EH (cell line): ENCODE data around the gene ANO8.

Experiments used
- DNase-seq: peaks from one replicate; pipeline ENCODE4 v3.0.0-alpha.2; 2015; ENCODE audit warnings: low read depth

The ANO8 gene

GRCh38 chr19:17328517-17329365, 5.9 kb downstream of the ANO8 start:
- no peak for DNase-seq

DNA sequence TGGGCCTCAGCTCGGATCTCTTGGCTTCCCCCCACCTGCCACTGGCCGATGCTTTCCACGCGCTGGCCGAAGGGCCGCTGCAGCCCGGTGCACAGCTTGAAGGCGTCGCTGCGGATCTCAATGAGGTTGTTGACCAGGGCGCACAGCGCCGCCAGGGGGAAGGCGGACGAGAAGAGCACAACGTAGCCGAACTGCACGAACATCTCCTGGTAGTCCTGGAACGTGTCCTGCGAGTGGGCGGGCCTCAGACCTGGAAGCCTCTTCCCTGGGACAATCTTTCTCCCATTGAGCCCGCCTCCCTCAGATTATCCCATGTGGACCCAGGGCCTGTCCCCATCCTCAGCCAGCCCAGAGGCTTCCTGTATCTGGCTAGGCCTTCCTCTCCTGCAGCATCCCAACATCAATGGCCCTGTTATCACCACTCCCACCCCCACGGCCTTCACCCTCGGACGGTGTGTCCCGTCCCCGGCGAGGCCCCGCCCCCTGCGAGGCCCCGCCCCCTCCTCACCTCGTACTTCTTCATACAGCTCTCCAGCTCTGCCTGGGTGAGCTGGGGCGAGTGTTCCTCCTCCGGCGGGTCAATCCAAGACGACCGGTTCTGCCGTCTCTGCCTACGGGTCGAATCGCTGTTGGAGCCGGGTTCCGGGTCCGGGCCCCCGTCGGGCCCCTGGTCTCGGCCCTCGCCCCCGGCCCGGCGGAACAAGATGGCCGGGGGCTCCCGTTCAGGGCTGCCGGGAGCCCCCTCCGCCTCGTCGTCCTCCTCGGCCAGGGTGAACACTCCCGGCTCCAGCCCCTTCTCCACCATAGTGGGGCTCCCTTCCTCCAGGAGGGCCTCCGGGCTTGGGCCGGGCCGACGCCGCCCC, 6.8 kb downstream of the ANO8 start:
- no peak for DNase-seq

GRCh38 chr19:17327068-17327653, 7.5 kb downstream of the ANO8 start:
- DNase-seq = no peak

DNA sequence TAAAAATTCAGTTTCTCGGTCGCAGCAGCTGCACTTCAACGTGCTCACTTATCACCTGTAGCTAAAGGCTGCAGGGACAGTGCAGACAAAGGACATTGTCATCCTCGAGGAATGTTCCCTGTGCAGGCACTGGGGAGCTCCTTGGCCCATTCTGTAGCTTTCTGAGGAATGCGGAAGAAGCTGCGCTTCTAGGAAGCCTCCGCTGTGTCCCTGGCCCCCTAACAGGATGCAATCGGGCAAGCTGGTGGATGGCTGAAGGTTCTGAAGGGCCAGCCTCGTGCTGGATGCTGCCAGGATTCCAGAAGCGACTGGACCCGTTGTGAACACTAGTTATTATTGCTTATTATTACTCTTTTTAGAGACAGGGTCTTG, 8.1 kb downstream of the ANO8 start:
- DNase-seq = no peak

- DNase-seq = no peak
These were observed 8.6 kb downstream of the ANO8 start for GRCh38 chr19:17325881-17326594.

GRCh38 chr19:17325133-17325532, 9.5 kb downstream of the ANO8 start:
- DNase-seq = no peak

DNA sequence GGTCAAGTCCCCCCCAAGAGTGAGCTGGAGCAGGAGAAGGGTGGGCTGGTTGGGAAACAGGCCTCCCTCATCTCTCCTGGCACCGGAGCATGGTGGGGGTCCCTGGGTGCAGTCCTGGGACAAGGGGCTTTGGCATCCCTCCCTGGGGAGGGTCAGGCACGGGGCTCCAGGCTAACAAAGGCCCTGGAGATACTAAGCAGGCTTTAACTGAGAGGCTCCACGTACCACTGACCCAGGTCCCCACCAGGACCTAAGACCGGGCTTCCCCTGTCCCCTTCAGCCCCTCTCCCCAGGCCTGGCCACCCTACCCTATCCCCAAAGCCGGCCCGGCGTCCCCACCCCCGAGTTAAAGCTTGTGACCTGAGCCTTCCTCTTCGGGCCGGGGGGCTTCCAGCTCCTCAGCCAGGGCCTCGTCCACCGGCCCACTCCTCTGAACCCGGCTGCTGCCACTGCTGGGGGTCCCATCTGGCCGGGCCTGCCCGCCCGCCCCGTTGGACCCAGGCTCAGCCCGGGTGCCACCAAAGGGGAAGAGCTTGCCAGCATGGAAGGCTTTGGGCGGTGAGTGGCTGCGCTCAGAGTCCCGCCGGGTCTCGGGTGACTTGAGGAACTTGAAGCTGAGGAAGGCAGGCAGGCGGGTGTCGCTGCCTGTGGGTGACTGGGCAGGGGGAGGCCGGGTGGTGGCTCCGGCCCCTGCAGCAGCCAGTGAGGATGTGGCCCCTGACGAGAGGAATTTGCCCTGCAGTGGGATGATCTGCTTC, 10.1 kb downstream of the ANO8 start:
- DNase-seq = no peak

- DNase-seq = no peak
These were observed 10.7 kb downstream of the ANO8 start for GRCh38 chr19:17323964-17324332.

DNA sequence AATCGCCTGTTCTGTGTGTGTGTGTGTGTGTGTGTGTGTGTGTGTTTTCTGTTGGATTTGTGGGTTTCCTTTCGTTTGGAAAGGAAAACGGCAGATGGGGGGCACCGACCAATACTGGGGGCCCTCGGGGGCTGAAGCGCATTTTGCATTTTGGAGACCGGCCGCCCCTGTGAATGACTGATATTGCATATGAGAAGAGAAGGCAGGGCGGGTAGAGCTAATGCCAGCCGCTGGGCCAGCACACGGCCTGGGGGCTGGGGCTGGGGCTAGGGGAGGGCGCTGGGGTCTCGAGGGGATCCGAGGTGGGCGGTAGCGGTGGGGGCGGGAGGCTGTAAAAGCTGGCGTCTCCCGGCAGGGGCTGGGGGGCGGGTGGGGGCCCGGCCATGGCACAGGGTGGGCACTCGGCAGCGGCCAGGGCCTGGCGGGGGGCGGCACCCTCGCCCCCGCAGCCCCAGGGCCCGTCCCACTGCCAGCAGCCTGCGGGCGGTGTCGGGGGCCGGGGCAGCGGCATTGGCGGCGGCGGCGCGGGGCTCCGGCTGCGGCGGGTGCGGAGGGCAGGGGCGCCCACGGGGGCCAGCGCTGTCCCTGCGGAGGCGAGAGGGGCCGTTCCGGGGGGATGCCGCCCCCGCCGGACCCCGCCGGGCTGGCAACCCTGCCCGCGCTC, 11.2 kb downstream of the ANO8 start:
- DNase-seq = no peak

GRCh38 chr19:17322854-17323253, 11.8 kb downstream of the ANO8 start:
- DNase-seq = no peak

DNA sequence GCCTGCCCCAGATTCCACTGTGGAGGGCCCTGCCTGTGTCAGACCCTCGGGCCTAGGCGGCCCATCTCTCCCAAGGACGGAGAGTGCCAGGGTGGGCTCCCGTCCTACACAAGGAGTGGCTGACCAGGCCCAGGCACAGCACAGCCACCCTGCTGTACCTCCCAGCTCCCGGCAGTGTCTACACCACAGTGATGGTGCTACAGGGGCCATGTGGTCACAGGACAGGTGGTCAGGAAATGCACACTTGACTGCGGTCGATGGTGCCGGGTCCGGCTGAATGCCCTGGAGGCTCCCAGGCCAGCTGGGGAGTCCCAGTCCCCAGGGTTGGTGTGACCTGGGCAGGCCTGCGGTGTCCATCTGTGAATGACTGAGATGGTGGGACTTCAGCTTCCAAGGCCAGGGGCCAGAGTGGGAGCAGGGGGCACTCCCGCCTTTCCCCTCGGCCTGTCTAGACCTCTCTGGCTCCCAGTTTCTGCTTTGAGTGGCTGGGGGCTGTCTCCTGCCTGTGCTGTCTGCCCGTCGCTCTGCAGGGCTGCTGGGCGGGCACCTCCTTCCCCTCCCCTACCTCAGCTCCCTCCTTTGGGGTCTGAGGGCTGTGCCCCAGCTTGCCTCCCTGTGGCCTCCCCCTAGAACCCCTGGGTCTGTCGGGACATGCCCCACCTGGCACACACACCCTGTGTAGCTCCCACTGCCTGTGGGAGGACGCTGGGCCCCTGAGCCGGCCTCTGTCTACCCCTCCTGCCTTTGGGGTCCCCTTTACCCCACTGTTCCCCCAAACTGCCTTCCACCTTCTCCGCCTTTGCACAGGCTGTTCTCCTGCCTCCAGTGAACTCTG, 12.8 kb downstream of the ANO8 start:
- DNase-seq = no peak

DNA sequence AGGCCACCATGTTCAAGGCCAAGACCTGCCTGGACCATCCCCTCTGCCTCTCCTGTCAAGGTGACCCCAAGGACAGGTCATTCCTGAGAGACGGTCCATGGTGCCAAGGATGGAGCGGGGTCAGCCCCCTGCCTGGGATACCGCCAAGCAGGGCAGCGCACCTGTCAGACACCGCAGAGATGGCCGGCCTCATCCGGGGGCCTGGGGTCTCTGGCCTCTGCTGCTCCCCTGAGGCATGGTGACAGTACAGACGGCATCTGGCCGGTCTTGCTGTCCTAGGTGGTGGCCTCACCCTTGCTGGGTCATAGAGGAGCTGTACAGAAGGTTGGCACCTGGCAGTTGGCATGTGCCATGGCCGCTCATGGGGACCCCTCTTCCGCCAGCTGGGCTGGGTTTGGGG, 14.2 kb downstream of the ANO8 start:
- DNase-seq = no peak

GRCh38 chr19:17319473-17320238, 15.0 kb downstream of the ANO8 start:
- no peak for DNase-seq

- no peak for DNase-seq
These were observed 15.7 kb downstream of the ANO8 start for GRCh38 chr19:17318966-17319365.

- DNase-seq = no peak
These were observed 20.6 kb downstream of the ANO8 start for GRCh38 chr19:17314007-17314593.

GRCh38 chr19:17312189-17313113, 22.2 kb downstream of the ANO8 start:
- DNase-seq = no peak

DNA sequence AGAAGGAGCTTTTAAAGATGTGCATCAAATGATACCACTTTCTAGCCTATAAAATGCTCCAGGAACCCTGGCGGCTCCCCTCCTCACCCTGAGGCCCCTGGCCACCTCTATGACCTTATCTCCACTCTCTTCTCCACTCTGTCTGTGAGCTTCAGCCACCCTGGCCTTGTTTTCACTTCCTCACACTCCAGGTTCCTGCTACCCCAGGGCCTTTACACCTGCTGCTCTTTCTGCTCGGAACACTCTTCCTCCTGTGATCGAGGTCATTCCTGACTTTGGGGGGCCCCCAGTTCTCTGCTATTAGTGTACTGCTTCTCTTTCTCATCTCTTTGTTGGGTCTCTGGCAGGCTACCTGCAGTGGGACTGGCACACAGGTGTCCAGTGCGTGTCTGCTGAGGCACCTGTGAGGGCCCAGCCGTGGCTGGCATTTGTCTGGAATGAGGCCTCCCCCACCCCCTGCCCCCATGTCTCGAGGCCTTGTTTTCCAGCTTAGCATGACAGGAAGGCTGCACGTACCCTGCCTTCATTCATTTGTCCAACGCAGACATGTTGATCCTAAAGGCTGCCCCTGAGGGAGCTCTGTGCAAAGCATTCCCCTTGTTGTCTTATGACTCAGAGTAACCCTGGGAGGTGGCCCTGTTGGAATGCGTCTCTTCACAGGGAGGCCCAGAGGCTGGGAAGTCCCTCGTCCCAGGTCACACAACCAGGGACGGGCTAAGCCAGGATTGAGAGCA, 23.0 kb downstream of the ANO8 start:
- peak; percentile 87 for DNase-seq
